GM23338 (cell line): ENCODE measurements around the gene SPINDOC. TPM values are rescaled to one million over a fixed set of nuclear protein-coding genes. Genes with fewer than 3 reads are reported as not detected.

Experiments
- ATAC-seq: fragments of 200-7000 bp; cut with Tn5 transposase; 3 replicates; pipeline ENCODE4 v1.9.1; 2020
- DNase-seq: peaks from one replicate; pipeline ENCODE4 v3.0.0-alpha.2; 2015; ENCODE audit warnings: low spot score
- H2AFZ ChIP-seq: fragments of 200-600 bp; sonication (generic); 2 replicates; pipeline ENCODE4 v1.8.0; 2016; ENCODE audit warnings: antibody characterized with exemption, mild to moderate bottlenecking, moderate library complexity
- H3F3A ChIP-seq: fragments of 200-600 bp; sonication (generic); replicated peaks from 2 replicates; pipeline ENCODE4 v1.8.0; 2017; ENCODE audit warnings: antibody characterized with exemption, mixed run types, low read depth
- H3K27ac ChIP-seq: fragments of 200-600 bp; sonication (generic); 2 replicates; pipeline ENCODE4 v1.6.1; 2016; ENCODE audit warnings: low read depth
- H3K27me3 ChIP-seq: fragments of 200-600 bp; sonication (generic); 2 replicates; pipeline ENCODE4 v1.8.0; 2016; ENCODE audit warnings: mild to moderate bottlenecking, mixed run types, moderate library complexity; ENCODE audit not compliant: insufficient read depth
- H3K36me3 ChIP-seq: fragments of 200-600 bp; sonication (generic); 2 replicates; pipeline ENCODE4 v1.8.0; 2016; ENCODE audit warnings: mild to moderate bottlenecking; ENCODE audit not compliant: insufficient read depth
- H3K4me1 ChIP-seq: fragments of 200-600 bp; sonication (generic); 2 replicates; pipeline ENCODE4 v1.8.0; 2016; ENCODE audit warnings: mild to moderate bottlenecking, moderate library complexity; ENCODE audit not compliant: insufficient read depth
- H3K4me2 ChIP-seq: fragments of 200-600 bp; sonication (generic); 2 replicates; pipeline ENCODE4 v1.7.1; 2017; ENCODE audit warnings: mixed run types
- H3K4me3 ChIP-seq: fragments of 200-600 bp; sonication (generic); 2 replicates; pipeline ENCODE4 v1.6.1; 2016; ENCODE audit warnings: mixed run types
- H3K79me2 ChIP-seq: fragments of 200-600 bp; sonication (generic); replicated peaks from 2 replicates; pipeline ENCODE4 v1.8.0; 2017; ENCODE audit warnings: mild to moderate bottlenecking; ENCODE audit not compliant: insufficient read depth
- H3K9me2 ChIP-seq: fragments of 200-600 bp; sonication (generic); 2 replicates; pipeline ENCODE4 v1.8.0; 2017; ENCODE audit not compliant: insufficient read depth
- H4K20me1 ChIP-seq: fragments of 200-600 bp; sonication (generic); replicated peaks from 2 replicates; pipeline ENCODE4 v1.8.0; 2017; ENCODE audit warnings: mild to moderate bottlenecking; ENCODE audit not compliant: insufficient read depth
- H3K27ac Mint-ChIP-seq: 2 replicates; pipeline ENCODE4 v1.8.0; 2020; ENCODE audit warnings: inconsistent platforms, mild to moderate bottlenecking, moderate library complexity, mixed read lengths
- H3K27me3 Mint-ChIP-seq: 3 replicates; pipeline ENCODE4 v1.8.0; 2022; ENCODE audit warnings: low read depth, mild to moderate bottlenecking, moderate library complexity, mixed read lengths, inconsistent platforms; ENCODE audit not compliant: insufficient read depth, poor library complexity
- H3K36me3 Mint-ChIP-seq: 3 replicates; pipeline ENCODE4 v1.8.0; 2021; ENCODE audit warnings: low read depth, mild to moderate bottlenecking, inconsistent platforms, moderate library complexity, mixed read lengths
- H3K4me1 Mint-ChIP-seq: 3 replicates; pipeline ENCODE4 v1.8.0; 2020; ENCODE audit warnings: mild to moderate bottlenecking, inconsistent platforms, mixed read lengths
- H3K4me3 Mint-ChIP-seq: 3 replicates; pipeline ENCODE4 v1.8.0; 2021; ENCODE audit warnings: moderate library complexity, mild to moderate bottlenecking, inconsistent platforms, mixed read lengths
- H3K9me3 Mint-ChIP-seq: 3 replicates; pipeline ENCODE4 v1.8.0; 2020; ENCODE audit warnings: moderate library complexity, mild to moderate bottlenecking, inconsistent platforms, mixed read lengths
- JUNB ChIP-seq: IDR thresholded peaks from one replicate; pipeline ENCODE4 v1.6.1; 2016; ENCODE audit warnings: antibody characterized with exemption; ENCODE audit not compliant: unreplicated experiment
- NANOG ChIP-seq: IDR thresholded peaks from 2 replicates; pipeline ENCODE4 v1.6.1; 2016; ENCODE audit warnings: antibody characterized with exemption, borderline replicate concordance
- POLR2AphosphoS5 ChIP-seq: IDR thresholded peaks from 2 replicates; pipeline ENCODE4 v1.6.1; 2016; ENCODE audit warnings: antibody characterized with exemption, low read depth
- REST ChIP-seq: IDR thresholded peaks from one replicate; pipeline ENCODE4 v1.6.1; 2018; ENCODE audit warnings: antibody characterized with exemption; ENCODE audit not compliant: unreplicated experiment
- ZNF462 ChIP-seq: fragments of 250-450 bp; sonication (Bioruptor Pico); IDR thresholded peaks from 2 replicates; pipeline ENCODE4 v1.5.0; 2020; ENCODE audit warnings: mild to moderate bottlenecking, moderate library complexity
- polyA plus RNA-seq: library from polyadenylated mRNA; unstranded; fragments of >200 nt; fragmentation: Nextera tagmentation; extraction: Ambion mirVana; gene quantifications from 2 replicates; pipeline ENCODE4 v1.2.1, GENCODE V29; 2016
- total RNA-seq: library from RNA; depleted of rRNA; stranded (reverse); fragments of >200 nt; shearing (Covaris generic); gene quantifications from 2 replicates; pipeline ENCODE4 v1.2.3, GENCODE V29; 2014

The SPINDOC gene
- total and polyA plus RNA-seq, 2 experiments from 2014 or later, result 9.4 to 84.7 TPM

DNA sequence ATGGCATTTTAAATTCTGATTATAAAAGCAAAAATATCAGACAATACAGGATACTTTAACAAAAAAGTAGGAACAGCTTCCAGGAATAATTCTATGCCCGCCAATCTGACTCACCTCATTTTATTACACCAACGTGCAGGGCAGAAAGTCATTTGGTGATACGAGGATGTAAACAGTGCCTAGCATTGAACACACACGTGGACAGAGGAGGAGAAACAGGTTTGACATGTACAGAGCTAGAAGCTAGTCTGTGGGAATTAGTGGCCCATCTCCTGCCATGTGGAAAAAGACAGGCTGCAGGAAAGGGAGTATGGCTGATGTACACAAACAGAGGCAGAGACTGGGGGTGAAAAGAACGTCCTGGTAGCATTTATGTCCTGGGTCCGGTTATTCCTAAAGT, 9.0 kb upstream of the SPINDOC start (continued):
- no peak for TF ChIP-seq ZNF462 (CRISPR knock-in tag)

- Mint-ChIP-seq H3K27me3 (peaks cover 4% of the 10 kb centered on the region), H3K4me3 (no peak overlapping the region), H3K36me3 (no peaks in the 10 kb centered on the region), H3K27ac (no peak overlapping the region), H3K4me1 (peaks cover 2% of the 10 kb centered on the region; the same call in 1 of the 3 replicates), H3K9me3 (no peaks in the 10 kb centered on the region)
- Histone ChIP-seq H3K36me3 (no peaks in the 10 kb centered on the region), H3K79me2 (no peaks in the 10 kb centered on the region), H2AFZ (no peak overlapping the region), H3K27me3 (no peaks in the 10 kb centered on the region), H4K20me1 (no peaks in the 10 kb centered on the region; the same call in 1 of the 2 replicates), H3K4me3 (no peak overlapping the region), H3K27ac (no peak overlapping the region), H3F3A (0 out of 2 replicates have a peak, but pooled peaks cover 4% of the 10 kb centered on the region), H3K9me2 (no peaks in the 10 kb centered on the region), H3K4me2 (no peak overlapping the region), H3K4me1 (0 out of 2 replicates have a peak, but pooled peaks cover 1% of the 10 kb centered on the region)
- ATAC-seq, result no peak
- no peak for DNase-seq
- TF ChIP-seq ZNF462 (CRISPR knock-in tag) (no peak), NANOG (no peak), REST (no peak), JUNB (no peak), POLR2AphosphoS5 (no peak)
These were observed 7.3 kb upstream of the SPINDOC start for GRCh38 chr11:63805844-63806415.
